Keratinocyte (primary cell): ENCODE results near the gene AUNIP. TPM values are rescaled to one million over a fixed set of nuclear protein-coding genes. Genes with fewer than 3 reads are reported as not detected.
A peak's percentile ranks its signal among the peaks of the same experiment; 100 is the strongest.
"Not testable (repeated sequence)": the region's sequence is repeated elsewhere in the genome, so short reads cannot be mapped to it uniquely, and the experiment has no call there.

Experiments
- DNase-seq: peaks from one replicate; pipeline ENCODE4 v3.0.0-alpha.2; 2011; ENCODE audit warnings: low read depth, missing footprints, low spot score
- FAIRE-seq: peaks from 2 replicates; lab custom pipeline; 2011; peaks lifted over from hg19 to GRCh38; lab: Jason Lieb, UNC
- H2AFZ ChIP-seq: 2 replicates; pipeline ENCODE4 v1.6.0; 2012; ENCODE audit warnings: low read length, control low read depth, inconsistent platforms; ENCODE audit not compliant: control insufficient read depth
- H3K27ac ChIP-seq: 2 replicates; pipeline ENCODE4 v1.5.1; 2011; ENCODE audit warnings: low read length; ENCODE audit not compliant: control insufficient read depth, insufficient read depth
- H3K27me3 ChIP-seq: 3 replicates; pipeline ENCODE4 v1.6.0; 2011; ENCODE audit warnings: low read length; ENCODE audit not compliant: control insufficient read depth, insufficient read depth; ENCODE audit errors: extremely low read depth
- H3K36me3 ChIP-seq, 2 experiments: 2 replicates in 1 of 2; 3 replicates in 1 of 2; pipeline ENCODE4 v1.5.1; 2011; ENCODE audit warnings: low read length in 2 of 2, mild to moderate bottlenecking in 1 of 2; ENCODE audit not compliant: control insufficient read depth in 2 of 2, insufficient read depth in 2 of 2; ENCODE audit errors: extremely low read depth in 1 of 2
- H3K4me1 ChIP-seq: 3 replicates; pipeline ENCODE4 v1.5.1; 2011; ENCODE audit warnings: low read length; ENCODE audit not compliant: control insufficient read depth, insufficient read depth; ENCODE audit errors: extremely low read depth
- H3K4me2 ChIP-seq: 3 replicates; pipeline ENCODE4 v1.6.0; 2011; ENCODE audit warnings: low read depth, low read length; ENCODE audit not compliant: control insufficient read depth, insufficient read depth; ENCODE audit errors: extremely low read depth
- H3K4me3 ChIP-seq, 3 experiments: fragments of 200-600 bp in 1 of 3; sonication (generic) in 1 of 3; 2 replicates in 2 of 3; 3 replicates in 1 of 3; pipeline ENCODE4 v1.5.1; 2011 to 2016; ENCODE audit warnings: low read length in 3 of 3, mild to moderate bottlenecking in 3 of 3, control low read depth in 2 of 3, inconsistent platforms in 1 of 3, low read depth in 1 of 3, mixed read lengths in 1 of 3, mixed run types in 1 of 3, moderate library complexity in 1 of 3; ENCODE audit not compliant: control insufficient read depth in 2 of 3, insufficient read depth in 2 of 3; ENCODE audit errors: extremely low read depth in 1 of 3
- H3K79me2 ChIP-seq: 2 replicates; pipeline ENCODE4 v1.6.0; 2012; ENCODE audit warnings: low read length; ENCODE audit not compliant: control insufficient read depth, insufficient read depth
- H3K9ac ChIP-seq: 3 replicates; pipeline ENCODE4 v1.6.0; 2011; ENCODE audit warnings: low read length; ENCODE audit not compliant: control insufficient read depth, insufficient read depth; ENCODE audit errors: extremely low read depth
- H3K9me1 ChIP-seq: 3 replicates; pipeline ENCODE4 v1.6.0; 2011; ENCODE audit warnings: low read length; ENCODE audit not compliant: control insufficient read depth, insufficient read depth; ENCODE audit errors: extremely low read depth
- H3K9me3 ChIP-seq: 2 replicates; pipeline ENCODE4 v1.5.1; 2012; ENCODE audit warnings: low read depth, low read length; ENCODE audit not compliant: control insufficient read depth
- H4K20me1 ChIP-seq: 3 replicates; pipeline ENCODE4 v1.6.0; 2011; ENCODE audit warnings: low read length; ENCODE audit not compliant: control insufficient read depth, insufficient read depth; ENCODE audit errors: extremely low read depth
- EZH2 ChIP-seq: IDR thresholded peaks from one replicate; pipeline ENCODE4 v1.6.1; 2012; ENCODE audit warnings: inconsistent platforms, mild to moderate bottlenecking, low read length, moderate library complexity
- dilution Hi-C: fragments of 300-500 bp; cut with MboI; formaldehyde crosslinking; loops from one replicate; pipeline ENCODE4 v1.7.0; 2020; ENCODE audit warnings: low sequenced_read_pairs; ENCODE audit not compliant: extremely low pct_ligation_motif_present
- polyA plus RNA-seq, 5 experiments: library from polyadenylated mRNA; depleted of rRNA in 3 of 5; stranded (reverse) in 3 of 5; stranded (forward) in 1 of 5; unstranded in 1 of 5; fragments of >200 nt; gene quantifications; 1 replicate in 1 of 5; 2 replicates in 3 of 5; 3 replicates in 1 of 5; pipeline versions ENCODE4 v1.2.1 to v1.2.3, GENCODE V29; 2011 to 2012; ENCODE audit warnings: missing spikeins in 2 of 5, low read depth in 1 of 5, low replicate concordance in 1 of 5
- TF ChIP-seq, protein P1 (sequence below), 3 experiments: IDR thresholded peaks in 1 of 3; conservative IDR thresholded peaks in 1 of 3; optimal IDR thresholded peaks in 1 of 3; 2 replicates in 2 of 3; 3 replicates in 1 of 3; pipeline versions ENCODE3 to v1.5.1; 2011; ENCODE audit warnings: low read length in 3 of 3, mild to moderate bottlenecking in 3 of 3, moderate library complexity in 2 of 3, control low read depth in 1 of 3, inconsistent platforms in 1 of 3; ENCODE audit not compliant: insufficient read depth in 2 of 3; ENCODE audit errors: extremely low read depth in 1 of 3

AUNIP gene
- polyA plus RNA-seq, 1 donor (not counting 4 experiments of a cell fraction or from before 2014, with no cell fraction given): 9.3 TPM

DNA sequence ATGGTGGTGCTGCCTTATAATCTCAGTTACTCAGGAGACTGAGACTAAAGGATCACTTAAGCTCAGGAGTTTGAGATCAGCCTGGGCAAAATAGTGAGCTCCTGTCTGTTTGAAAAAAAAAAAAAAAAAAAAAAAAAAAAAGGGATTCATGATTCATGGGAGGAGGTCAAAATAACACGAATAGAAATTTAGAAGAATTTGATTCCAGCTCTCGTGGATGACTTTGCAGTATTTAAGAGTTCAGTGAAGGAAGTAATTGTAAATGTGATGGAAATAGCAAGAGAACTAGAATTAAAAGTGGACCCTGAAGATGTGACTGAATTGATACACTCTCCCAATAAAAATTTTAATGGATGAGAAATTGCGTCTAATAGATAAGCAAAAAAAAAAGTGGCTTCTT, 15.8 kb downstream of the AUNIP start:
- no peak overlapping the region for H3K27ac ChIP-seq
- no peak overlapping the region for H3K9ac ChIP-seq
- no peak overlapping the region for H3K4me2 ChIP-seq
- H4K20me1 ChIP-seq: no peaks in the 10 kb centered on the region
- no peaks in the 10 kb centered on the region for H3K36me3 ChIP-seq
- TF ChIP-seq EZH2: no peak
- TF ChIP-seq, protein P1, sequence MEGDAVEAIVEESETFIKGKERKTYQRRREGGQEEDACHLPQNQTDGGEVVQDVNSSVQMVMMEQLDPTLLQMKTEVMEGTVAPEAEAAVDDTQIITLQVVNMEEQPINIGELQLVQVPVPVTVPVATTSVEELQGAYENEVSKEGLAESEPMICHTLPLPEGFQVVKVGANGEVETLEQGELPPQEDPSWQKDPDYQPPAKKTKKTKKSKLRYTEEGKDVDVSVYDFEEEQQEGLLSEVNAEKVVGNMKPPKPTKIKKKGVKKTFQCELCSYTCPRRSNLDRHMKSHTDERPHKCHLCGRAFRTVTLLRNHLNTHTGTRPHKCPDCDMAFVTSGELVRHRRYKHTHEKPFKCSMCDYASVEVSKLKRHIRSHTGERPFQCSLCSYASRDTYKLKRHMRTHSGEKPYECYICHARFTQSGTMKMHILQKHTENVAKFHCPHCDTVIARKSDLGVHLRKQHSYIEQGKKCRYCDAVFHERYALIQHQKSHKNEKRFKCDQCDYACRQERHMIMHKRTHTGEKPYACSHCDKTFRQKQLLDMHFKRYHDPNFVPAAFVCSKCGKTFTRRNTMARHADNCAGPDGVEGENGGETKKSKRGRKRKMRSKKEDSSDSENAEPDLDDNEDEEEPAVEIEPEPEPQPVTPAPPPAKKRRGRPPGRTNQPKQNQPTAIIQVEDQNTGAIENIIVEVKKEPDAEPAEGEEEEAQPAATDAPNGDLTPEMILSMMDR (optimal IDR thresholded peaks at IDR 0.05 in 1 of 3, IDR thresholded peaks at IDR 0.05 in 1 of 3, conservative IDR thresholded peaks at IDR 0.05 in 1 of 3; ENCODE audit: extremely low read depth in 1 of 3, insufficient read depth in 2 of 3, low read length in 3 of 3): no peak
- H2AFZ ChIP-seq: no peak overlapping the region
- peaks cover 56% of the 10 kb centered on the region for H3K79me2 ChIP-seq
- H3K4me3 ChIP-seq: no peak overlapping the region
- no peaks in the 10 kb centered on the region for H3K4me1 ChIP-seq
- no peaks in the 10 kb centered on the region for H3K9me3 ChIP-seq
- no peak for DNase-seq
- no peaks in the 10 kb centered on the region for H3K27me3 ChIP-seq
- H3K9me1 ChIP-seq: no peaks in the 10 kb centered on the region
- FAIRE-seq: no peak
- dilution Hi-C loops: no loop called here

DNA sequence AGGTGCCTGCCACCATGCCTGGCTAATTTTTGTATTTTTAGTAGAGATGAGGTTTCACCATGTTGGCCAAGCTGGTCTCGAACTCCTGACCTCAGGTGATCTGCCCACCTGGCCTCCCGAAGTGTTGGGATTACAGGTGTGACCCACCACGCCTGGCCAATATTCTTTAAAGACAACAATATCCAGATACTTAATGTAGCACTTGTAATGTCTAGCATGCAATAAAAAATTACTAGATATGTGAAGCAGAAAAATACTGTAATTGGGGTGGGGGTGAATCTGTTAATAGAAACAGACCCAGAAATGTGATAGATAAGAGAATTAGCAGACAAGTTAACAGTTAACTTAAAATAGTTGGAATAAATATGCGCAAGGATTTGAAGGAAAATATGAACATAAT, 19.4 kb downstream of the AUNIP start:
- FAIRE-seq, H3K9ac ChIP-seq, H4K20me1 ChIP-seq, DNase-seq, H3K4me1 ChIP-seq, H3K9me1 ChIP-seq, dilution Hi-C loops, H3K27ac ChIP-seq, H3K9me3 ChIP-seq, H3K27me3 ChIP-seq, H2AFZ ChIP-seq, H3K4me3 ChIP-seq, H3K4me2 ChIP-seq: not testable (repeated sequence)
- Histone ChIP-seq H3K36me3 (peaks cover 3 to 13% of the 10 kb centered on the region in 2 experiments), H3K79me2 (peaks cover 36% of the 10 kb centered on the region)

DNA sequence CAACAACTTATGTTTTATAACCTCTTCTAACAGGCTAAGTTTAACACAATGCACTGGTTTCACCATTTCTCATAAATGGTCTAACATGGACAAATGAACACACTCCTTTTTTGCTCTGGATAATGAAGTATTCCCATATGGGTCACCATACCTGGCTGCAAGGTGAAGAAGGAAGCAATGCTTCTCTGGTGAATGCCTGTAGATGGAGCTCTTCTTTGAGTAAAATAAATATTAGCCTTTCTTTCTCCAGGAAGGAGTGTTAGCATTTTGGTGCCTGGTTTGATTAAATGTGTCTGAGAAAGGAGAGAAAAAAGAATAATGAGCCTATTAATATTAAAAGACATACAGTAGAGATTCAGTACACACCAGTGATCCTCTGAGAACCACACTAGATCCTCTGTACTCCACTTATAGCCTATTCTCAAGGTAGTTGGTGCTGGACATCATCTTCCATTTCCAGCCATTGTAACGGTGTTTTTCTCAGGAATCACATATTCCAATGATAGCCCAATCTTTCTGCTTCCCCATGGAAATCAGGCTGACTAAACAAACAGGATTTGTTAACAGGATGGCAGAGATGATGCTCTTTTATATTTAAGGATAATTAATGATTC, 21.9 kb downstream of the AUNIP start:
- Histone ChIP-seq H3K27me3 (no peaks in the 10 kb centered on the region), H3K9me1 (no peaks in the 10 kb centered on the region), H4K20me1 (no peaks in the 10 kb centered on the region), H3K4me1 (peaks cover 6% of the 10 kb centered on the region), H3K4me3 (no peak overlapping the region), H3K4me2 (no peak overlapping the region), H3K9ac (no peak overlapping the region), H3K27ac (no peak overlapping the region), H2AFZ (no peak overlapping the region), H3K36me3 (peaks cover 3 to 17% of the 10 kb centered on the region in 2 experiments), H3K79me2 (peaks cover 25% of the 10 kb centered on the region), H3K9me3 (no peaks in the 10 kb centered on the region)
- TF ChIP-seq EZH2: no peak
- TF ChIP-seq, protein P1 (optimal IDR thresholded peaks at IDR 0.05 in 1 of 3, IDR thresholded peaks at IDR 0.05 in 1 of 3, conservative IDR thresholded peaks at IDR 0.05 in 1 of 3; ENCODE audit: extremely low read depth in 1 of 3, insufficient read depth in 2 of 3, low read length in 3 of 3): peak in 2 of 3 experiments; percentile 48 to 53
- dilution Hi-C loops: no loop called here
- peak; percentile 39 for FAIRE-seq
- no peak for DNase-seq
